ENCODE measurements around the gene UGT1A9. TPM values are rescaled to one million over a fixed set of nuclear protein-coding genes. Genes with fewer than 3 reads are reported as not detected.

Gene UGT1A9
- total and polyA plus RNA-seq, 2 of the 4 experiments (the other 2 are of a cell fraction), result not detected

GRCh38 chr2:233768076-233768475 is 96.4 kb downstream of the UGT1A9 start:
- Histone ChIP-seq H3K36me3 (ENCODE audit: control insufficient read depth, insufficient read depth, low read length) (no peaks in the 10 kb centered on the region), H4K5ac (ENCODE audit: low read depth, low read length) (no peak overlapping the region), H2BK15ac (ENCODE audit: low read depth, low read length) (no peak overlapping the region), H4K91ac (ENCODE audit: insufficient read depth, low read depth, low read length) (no peak overlapping the region), H3K9me1 (ENCODE audit: insufficient read depth, low read length) (0 out of 2 replicates have a peak, but pooled peaks cover 5% of the 10 kb centered on the region), H2AK5ac (ENCODE audit: low read depth, low read length) (no peak overlapping the region), H2AK9ac (replicated peaks; ENCODE audit: low read depth, low read length, poor library complexity) (no peak overlapping the region), H3K4me1 (ENCODE audit: control insufficient read depth, insufficient read depth, low read length) (peaks cover 12% of the 10 kb centered on the region), H3K79me1 (ENCODE audit: low read depth in 1 of 2, low read length in 2 of 2) (no peaks in the 10 kb centered on the region), H2AFZ (replicated peaks; ENCODE audit: low read length, poor library complexity) (no peak overlapping the region), H2BK120ac (ENCODE audit: low read depth, low read length) (no peak overlapping the region), H3K4me3 (ENCODE audit: insufficient read depth, low read depth, low read length) (no peak overlapping the region), H2BK20ac (ENCODE audit: low read depth, low read length) (no peak overlapping the region), H3K23ac (ENCODE audit: low read depth, low read length) (no peak overlapping the region), H3K18ac (ENCODE audit: low read depth, low read length) (no peak overlapping the region), H4K20me1 (ENCODE audit: insufficient read depth, low read length) (no peaks in the 10 kb centered on the region), H3K4ac (ENCODE audit: low read depth, low read length) (no peak overlapping the region), H3K27me3 (ENCODE audit: control insufficient read depth, insufficient read depth, low read length) (no peaks in the 10 kb centered on the region), H3K4me2 (ENCODE audit: low read depth, low read length) (no peak overlapping the region), H3K56ac (ENCODE audit: extremely low read depth, insufficient read depth, low read length) (no peak overlapping the region), H3K14ac (replicated peaks; ENCODE audit: low read depth, low read length) (no peak overlapping the region), H2BK5ac (ENCODE audit: low read depth, low read length, poor library complexity, severe bottlenecking) (no peak overlapping the region), H4K8ac (ENCODE audit: low read depth in 2 of 2, low read length in 2 of 2) (no peak overlapping the region), H3K9ac (ENCODE audit: low read depth, low read length) (no peak overlapping the region), H3K9me3 (ENCODE audit: control insufficient read depth, insufficient read depth, low read length) (no peaks in the 10 kb centered on the region), H3K27ac (ENCODE audit: insufficient read depth, low read length) (no peak overlapping the region)
- TF ChIP-seq ELK1 (IDR thresholded peaks at IDR 0.05; ENCODE audit: borderline replicate concordance, low read depth, low read length) (no peak), BHLHE40 (IDR thresholded peaks at IDR 0.05; ENCODE audit: low read depth, low read length) (no peak), USF2 (IDR thresholded peaks at IDR 0.05; ENCODE audit: low read depth, low read length) (no peak), SMC3 (IDR thresholded peaks at IDR 0.05; ENCODE audit: low read depth, low read length) (no peak), MAFK (IDR thresholded peaks at IDR 0.05; ENCODE audit: low read depth, low read length) (no peak), MXI1 (IDR thresholded peaks at IDR 0.05; ENCODE audit: borderline replicate concordance, low read depth, low read length) (no peak), FOS (IDR thresholded peaks at IDR 0.05; ENCODE audit: low read depth, low read length) (no peak), CTCF (conservative IDR thresholded peaks at IDR 0.05; ENCODE audit: low read depth, low read length) (no peak), POLR2A (IDR thresholded peaks at IDR 0.05; ENCODE audit: low read depth, low read length) (no peak), CHD1 (IDR thresholded peaks at IDR 0.05; ENCODE audit: low read depth, low read length) (no peak), MAZ (IDR thresholded peaks at IDR 0.05; ENCODE audit: borderline replicate concordance, low read depth, low read length) (no peak), RAD21 (IDR thresholded peaks at IDR 0.05; ENCODE audit: low read length) (no peak), NFE2L2 (IDR thresholded peaks at IDR 0.05; ENCODE audit: low read depth, low read length) (no peak)
- POLR2A ChIA-PET (ENCODE audit: unreplicated experiment), result no interaction called here
- 60% methylated on average over 3 of the region's 4 CpGs; no CpG with 5 or more reads in 1 of the 2 experiments for WGBS, 2 experiments (ENCODE audit: extremely low coverage in 2 of 2, insufficient read length in 1 of 2)
- DNase-seq, result no peak
- dilution Hi-C loops (cut with HindIII; ENCODE audit: low sequenced_read_pairs, unreplicated experiment) (no loop called here), in situ Hi-C loops (cut with MboI; ENCODE audit: low sequenced_read_pairs) (no loop called here), intact Hi-C loops (cut with micrococcal nuclease) (no loop called here)
- CTCF ChIA-PET, result no interaction called here
- no peak for ATAC-seq (ENCODE audit: low read depth)
- no TSS peak for BruUV-seq (replicated peaks)
